ENCODE data around the gene NPIPB6.

- TF ChIP-seq RNF2 (IDR thresholded peaks at IDR 0.05; ENCODE audit: borderline replicate concordance, low read depth) (no peak), TP53 (CRISPR knock-in tag; IDR thresholded peaks at IDR 0.05) (no peak), CTCF (IDR thresholded peaks at IDR 0.05) (no peak), POLR2A (IDR thresholded peaks at IDR 0.05; ENCODE audit: low read length) (no peak), PHF8 (IDR thresholded peaks at IDR 0.05; ENCODE audit: borderline replicate concordance, low read depth) (no peak), SREBF2 (IDR thresholded peaks at IDR 0.05) (no peak), RCOR1 (IDR thresholded peaks at IDR 0.05; ENCODE audit: low read depth, low read length) (no peak), BHLHE40 (IDR thresholded peaks at IDR 0.05; ENCODE audit: low read depth, low read length) (no peak), RAD21 (conservative IDR thresholded peaks at IDR 0.05 in 1 of 2, IDR thresholded peaks at IDR 0.05 in 1 of 2) (no peak), HDAC2 (IDR thresholded peaks at IDR 0.05) (no peak), MAFK (IDR thresholded peaks at IDR 0.05; ENCODE audit: partially characterized antibody) (no peak), HOXA7 (CRISPR knock-in tag; IDR thresholded peaks at IDR 0.05) (no peak), REST (IDR thresholded peaks at IDR 0.05) (no peak; the same call in 1 of the 2 replicates), MAX (IDR thresholded peaks at IDR 0.05) (no peak)
Measured at GRCh38 chr16:28298511-28298878, 64.8 kb downstream of the NPIPB6 start.
